ENCODE data around the gene CACYBP. TPM values are rescaled to one million over a fixed set of nuclear protein-coding genes. Genes with fewer than 3 reads are reported as not detected.

CACYBP gene, protein sequence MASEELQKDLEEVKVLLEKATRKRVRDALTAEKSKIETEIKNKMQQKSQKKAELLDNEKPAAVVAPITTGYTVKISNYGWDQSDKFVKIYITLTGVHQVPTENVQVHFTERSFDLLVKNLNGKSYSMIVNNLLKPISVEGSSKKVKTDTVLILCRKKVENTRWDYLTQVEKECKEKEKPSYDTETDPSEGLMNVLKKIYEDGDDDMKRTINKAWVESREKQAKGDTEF
- 100 to 1,000 TPM; 288 to 331 (median 317) TPM for total RNA-seq

DNA sequence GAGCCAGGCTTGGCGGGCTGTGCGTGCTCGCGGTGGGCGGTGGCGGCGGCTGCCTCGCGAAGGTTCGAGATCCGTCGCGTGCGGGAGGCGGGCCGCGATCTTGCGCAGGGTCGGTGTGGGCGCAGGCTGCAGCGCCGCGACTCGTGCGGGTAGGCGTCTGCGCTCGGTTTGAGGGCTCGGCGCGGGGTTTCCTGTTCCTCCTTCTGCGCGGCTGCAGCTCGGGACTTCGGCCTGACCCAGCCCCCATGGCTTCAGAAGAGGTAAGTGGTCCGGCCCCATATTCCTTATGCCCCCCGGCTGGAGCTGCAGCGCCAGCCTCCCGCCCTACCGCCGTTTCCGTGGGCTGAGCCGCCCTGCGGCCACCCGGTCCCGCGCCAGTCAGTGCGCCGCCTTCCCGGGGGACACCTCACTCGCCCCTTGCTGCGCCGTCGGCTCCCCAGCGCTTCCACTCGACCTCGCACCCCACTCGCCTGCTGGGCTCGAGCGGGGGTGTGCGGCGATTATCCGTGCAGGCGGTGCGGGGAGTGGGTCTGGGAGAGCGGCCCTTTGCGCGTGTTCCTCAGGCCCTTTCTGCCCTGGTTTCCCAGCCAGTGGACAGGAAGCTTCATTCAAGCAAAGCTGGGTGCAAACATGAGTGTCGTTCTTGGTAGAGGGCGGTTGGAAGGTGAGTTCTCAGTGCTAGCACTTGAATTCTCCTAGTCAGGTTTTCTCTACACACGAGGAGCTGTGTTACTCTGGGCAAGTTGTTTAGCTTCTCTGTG, at the start of gene CACYBP:
Gene CACYBP (plus strand): TSS at position 12 of the 761 bp plus-strand sequence. CDS start 234 bp downstream, at position 246.
- H3K36me3 Mint-ChIP-seq (ENCODE audit: insufficient read depth), result peaks cover 16% of the 10 kb centered on the region
- peak; percentile 18 for DNase-seq

DNA sequence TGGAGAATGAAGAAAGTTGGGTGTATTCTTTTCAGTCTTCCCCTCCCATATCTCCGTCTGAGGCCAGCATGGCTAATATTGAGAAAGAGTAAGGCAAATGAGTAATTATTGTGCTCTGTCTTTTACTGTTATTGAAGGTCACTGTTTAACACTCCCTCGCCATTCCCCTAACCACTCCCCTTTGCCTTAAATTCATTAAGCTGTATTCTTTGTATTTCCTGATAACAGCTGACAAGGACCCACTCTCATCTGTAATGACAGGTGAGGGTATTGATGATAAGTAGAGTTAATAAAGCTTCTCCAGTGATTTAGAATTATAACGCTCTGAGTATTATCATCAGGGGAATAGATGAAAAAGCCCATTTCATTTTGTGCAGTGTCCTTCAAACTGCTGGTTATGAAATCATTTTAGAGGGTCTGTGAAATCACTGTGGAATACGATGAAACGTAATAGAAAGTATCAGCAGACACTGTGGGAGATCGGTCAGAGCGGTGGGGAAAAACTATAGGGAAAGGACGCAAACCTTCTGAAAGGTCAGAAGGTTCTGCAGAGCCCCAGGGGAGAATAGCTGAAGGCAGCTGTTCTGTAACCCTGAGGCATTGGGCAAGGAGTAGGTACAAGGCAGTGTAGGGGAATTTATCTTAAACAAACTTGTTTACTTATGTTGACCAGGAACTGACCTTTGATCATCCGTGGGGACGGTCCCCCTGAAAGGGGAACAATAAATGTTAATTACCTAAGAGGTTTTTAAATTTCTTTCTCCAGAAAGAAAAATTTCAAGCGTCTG, 46.3 kb upstream of the CACYBP start:
- Mint-ChIP-seq H3K9me3 (no peaks in the 10 kb centered on the region), H3K4me3 (no peak overlapping the region), H3K36me3 (ENCODE audit: insufficient read depth) (peaks cover 4% of the 10 kb centered on the region), H3K4me1 (ENCODE audit: low read depth) (peaks cover 36% of the 10 kb centered on the region), H3K27me3 (ENCODE audit: low read depth) (no peaks in the 10 kb centered on the region)
- DNase-seq (no peak), ATAC-seq (no peak)

More for the DNA sequence above, at the start of gene CACYBP:
- H3K27me3 Mint-ChIP-seq (ENCODE audit: low read depth), result no peaks in the 10 kb centered on the region
- H3K4me1 Mint-ChIP-seq (ENCODE audit: low read depth), result peaks cover 48% of the 10 kb centered on the region
- no peak within 1 kb of the TSS for H3K4me3 Mint-ChIP-seq
- no peaks in the 10 kb centered on the region for H3K9me3 Mint-ChIP-seq
- peak; percentile 0 for ATAC-seq

DNA sequence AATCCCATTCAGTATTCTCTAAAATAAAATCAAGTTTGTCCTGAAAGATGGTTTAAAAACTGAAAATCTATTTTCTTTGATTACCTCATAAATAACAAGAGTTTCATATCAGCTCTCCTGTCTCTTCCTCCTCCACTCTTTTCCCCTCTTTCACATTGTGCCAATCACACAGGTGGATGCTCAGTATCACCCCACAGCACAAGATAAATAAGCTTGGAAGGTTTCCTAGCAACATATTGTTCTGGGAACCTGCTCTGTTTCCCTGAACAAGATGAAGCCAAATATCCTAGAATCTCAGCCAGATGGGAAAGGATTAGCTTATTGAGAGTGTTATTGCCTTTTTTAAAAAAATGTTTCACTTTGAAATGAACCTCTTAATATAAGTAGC, 45.7 kb upstream of the CACYBP start:
- H3K4me1 Mint-ChIP-seq (ENCODE audit: low read depth), result peaks cover 40% of the 10 kb centered on the region
- H3K36me3 Mint-ChIP-seq (ENCODE audit: insufficient read depth), result peaks cover 5% of the 10 kb centered on the region
- no peak for DNase-seq
- no peak for ATAC-seq
- H3K9me3 Mint-ChIP-seq, result no peaks in the 10 kb centered on the region
- H3K27me3 Mint-ChIP-seq (ENCODE audit: low read depth), result no peaks in the 10 kb centered on the region
- H3K4me3 Mint-ChIP-seq, result no peak overlapping the region

DNA sequence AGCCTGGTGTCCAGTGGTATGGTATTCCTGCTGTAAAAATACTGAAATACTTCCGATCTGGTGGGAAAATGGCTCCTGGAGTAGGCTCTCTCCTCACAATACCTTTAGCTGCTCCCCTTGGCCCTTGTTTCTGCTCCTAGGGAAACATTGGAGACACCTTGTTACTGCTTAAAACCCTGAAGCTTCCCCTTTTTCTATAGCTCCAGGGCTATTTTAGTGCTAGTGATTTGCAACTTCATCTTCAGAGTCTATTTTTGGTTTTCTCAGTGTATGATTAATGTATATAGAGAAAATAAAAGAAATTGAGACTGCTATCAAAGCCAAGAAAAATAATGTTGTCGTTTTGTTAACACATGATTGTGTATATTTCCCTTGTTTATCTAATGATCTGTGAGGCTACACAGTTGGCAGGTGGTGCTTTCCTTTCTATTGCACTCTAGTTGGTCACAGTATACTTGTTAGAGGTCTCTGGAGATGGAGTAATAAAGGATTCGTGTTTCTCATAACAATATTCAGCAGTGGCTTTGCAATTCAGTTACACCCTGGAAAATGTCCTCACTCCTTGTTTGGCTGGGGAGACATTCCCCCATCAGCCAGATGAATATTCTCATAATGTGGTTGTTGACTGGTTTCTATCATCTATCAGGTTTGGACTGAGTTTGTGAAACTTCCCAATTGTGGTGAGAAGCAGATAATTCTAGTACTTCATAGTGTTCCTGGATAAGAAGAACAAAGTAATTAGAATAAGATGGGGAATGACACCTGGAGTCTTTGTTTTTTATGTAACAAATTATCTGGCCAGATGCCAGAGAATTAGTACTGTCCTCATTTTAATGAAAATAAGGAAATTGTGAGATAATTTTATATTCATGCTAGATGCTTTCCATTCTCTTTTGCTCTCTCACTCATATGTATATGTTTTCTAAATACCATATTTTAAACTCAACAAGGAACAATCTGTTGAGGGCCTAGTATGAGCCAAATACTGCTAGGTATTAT, 44.8 kb upstream of the CACYBP start:
- peaks cover 5% of the 10 kb centered on the region for H3K36me3 Mint-ChIP-seq (ENCODE audit: insufficient read depth)
- no peak overlapping the region for H3K4me3 Mint-ChIP-seq
- DNase-seq, result no peak
- no peaks in the 10 kb centered on the region for H3K9me3 Mint-ChIP-seq
- peaks cover 38% of the 10 kb centered on the region for H3K4me1 Mint-ChIP-seq (ENCODE audit: low read depth)
- H3K27me3 Mint-ChIP-seq (ENCODE audit: low read depth), result no peaks in the 10 kb centered on the region
- ATAC-seq, result no peak

DNA sequence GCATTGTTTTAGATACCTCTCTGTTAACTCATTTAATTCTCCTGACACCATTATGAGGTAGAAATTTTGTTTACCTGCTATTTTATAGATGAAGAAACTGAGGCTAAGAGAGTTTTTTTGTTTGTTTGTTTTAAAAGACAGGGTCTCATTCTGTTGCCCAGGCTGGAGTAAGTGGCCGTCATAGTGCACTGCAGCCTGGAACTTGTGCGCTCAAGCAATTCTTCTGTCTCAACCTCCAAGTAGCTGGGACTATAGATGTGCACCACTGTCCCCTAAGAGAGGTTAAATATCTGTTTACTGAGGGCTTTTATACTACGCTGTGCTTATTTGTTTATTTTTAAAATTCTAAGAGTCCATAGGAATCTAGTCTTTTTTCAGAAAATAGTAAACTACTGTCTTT, 43.7 kb upstream of the CACYBP start:
- H3K4me1 Mint-ChIP-seq (ENCODE audit: low read depth), result peaks cover 39% of the 10 kb centered on the region
- H3K27me3 Mint-ChIP-seq (ENCODE audit: low read depth), result no peaks in the 10 kb centered on the region
- peaks cover 5% of the 10 kb centered on the region for H3K36me3 Mint-ChIP-seq (ENCODE audit: insufficient read depth)
- no peaks in the 10 kb centered on the region for H3K9me3 Mint-ChIP-seq
- H3K4me3 Mint-ChIP-seq, result no peak overlapping the region
- ATAC-seq (no peak), DNase-seq (no peak)

DNA sequence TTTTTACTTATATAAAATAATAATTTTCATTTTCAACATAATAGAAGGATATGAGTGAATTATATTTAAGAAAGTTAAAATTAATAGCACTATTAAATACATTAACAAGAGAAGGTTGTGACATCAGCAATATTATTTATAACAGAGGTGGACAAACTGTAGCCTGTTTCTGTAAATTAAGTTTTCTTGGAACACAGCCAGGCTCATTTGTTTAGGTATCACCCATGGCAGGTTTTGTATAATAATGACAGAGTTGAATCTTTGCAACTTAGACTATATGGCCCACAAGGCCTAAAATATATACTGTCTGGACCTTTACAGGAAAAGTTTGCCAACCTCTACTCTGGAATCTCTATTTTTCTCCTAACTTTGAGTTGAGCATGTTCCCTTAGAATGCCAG, 42.8 kb upstream of the CACYBP start:
- Mint-ChIP-seq H3K4me1 (ENCODE audit: low read depth) (peaks cover 39% of the 10 kb centered on the region), H3K27me3 (ENCODE audit: low read depth) (no peaks in the 10 kb centered on the region), H3K36me3 (ENCODE audit: insufficient read depth) (peaks cover 5% of the 10 kb centered on the region), H3K9me3 (no peaks in the 10 kb centered on the region), H3K4me3 (no peak overlapping the region)
- ATAC-seq (no peak), DNase-seq (no peak)

DNA sequence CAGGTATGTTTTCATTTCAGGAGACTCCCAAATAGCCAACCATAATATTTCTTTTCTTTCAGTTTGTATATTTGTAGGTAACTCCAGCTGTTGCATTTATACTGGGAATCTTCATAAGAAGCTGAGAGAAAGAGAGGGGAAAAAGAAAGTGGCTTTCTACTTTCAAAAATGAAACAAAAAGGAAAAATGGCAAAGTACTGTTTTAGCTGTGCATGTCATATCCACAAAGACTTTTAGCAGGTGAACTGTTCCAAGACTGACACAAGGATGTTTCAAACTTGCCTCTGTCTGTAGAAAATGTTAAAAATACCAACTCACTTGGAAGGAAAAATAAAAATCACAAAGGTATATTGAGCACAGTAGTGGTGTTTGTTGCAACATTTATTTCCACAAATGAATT, 41.9 kb upstream of the CACYBP start:
- peaks cover 5% of the 10 kb centered on the region for H3K36me3 Mint-ChIP-seq (ENCODE audit: insufficient read depth)
- no peak for DNase-seq

DNA sequence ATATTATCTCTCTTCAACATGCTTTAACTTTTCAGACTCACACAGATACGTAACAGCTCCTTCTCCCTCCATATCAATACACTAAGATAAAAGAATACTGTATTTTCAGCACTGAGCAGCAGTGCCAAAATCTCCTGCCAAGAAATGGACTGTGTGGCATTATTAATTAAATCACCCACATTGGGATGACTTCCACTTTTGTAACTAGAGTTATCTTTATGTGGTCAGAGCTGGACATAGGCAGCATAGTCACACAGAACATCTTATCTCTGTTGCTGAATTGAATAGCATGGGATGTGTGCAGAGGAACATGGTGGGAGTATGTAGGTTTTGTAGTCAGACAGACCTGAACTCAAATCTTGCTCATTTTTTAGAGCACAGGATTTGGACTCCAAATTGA, 41.4 kb upstream of the CACYBP start:
- Mint-ChIP-seq H3K4me1 (ENCODE audit: low read depth) (peaks cover 41% of the 10 kb centered on the region), H3K4me3 (no peak overlapping the region), H3K36me3 (ENCODE audit: insufficient read depth) (peaks cover 5% of the 10 kb centered on the region), H3K27me3 (ENCODE audit: low read depth) (no peaks in the 10 kb centered on the region), H3K9me3 (no peaks in the 10 kb centered on the region)
- ATAC-seq (no peak), DNase-seq (no peak)

More for the DNA sequence above, 41.9 kb upstream of the CACYBP start:
- Mint-ChIP-seq H3K4me1 (ENCODE audit: low read depth) (peaks cover 39% of the 10 kb centered on the region), H3K9me3 (no peaks in the 10 kb centered on the region), H3K4me3 (no peak overlapping the region), H3K27me3 (ENCODE audit: low read depth) (no peaks in the 10 kb centered on the region)
- peak; percentile 58 to 59 for ATAC-seq

DNA sequence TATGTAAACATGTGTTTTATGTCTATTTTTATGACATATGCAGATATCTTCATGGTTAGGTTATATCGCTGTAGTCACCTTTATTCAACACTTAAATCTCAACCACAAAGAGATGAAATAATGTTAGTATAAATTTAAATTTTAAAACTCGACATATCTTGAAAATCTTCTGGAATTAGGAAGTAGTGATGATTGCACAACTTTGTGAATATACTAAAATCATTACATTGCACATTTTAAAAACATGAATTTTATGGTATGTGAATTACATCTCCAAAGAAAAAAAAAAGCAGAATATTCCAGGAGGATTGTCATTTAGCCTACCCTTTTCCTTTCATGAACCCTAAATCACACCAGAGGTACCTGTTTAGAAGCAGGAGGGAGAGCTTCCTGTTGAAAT, 39.4 kb upstream of the CACYBP start:
- Mint-ChIP-seq H3K4me3 (no peak overlapping the region), H3K27me3 (ENCODE audit: low read depth) (no peaks in the 10 kb centered on the region), H3K36me3 (ENCODE audit: insufficient read depth) (peaks cover 5% of the 10 kb centered on the region), H3K4me1 (ENCODE audit: low read depth) (peaks cover 43% of the 10 kb centered on the region), H3K9me3 (no peaks in the 10 kb centered on the region)
- DNase-seq, result no peak
- no peak for ATAC-seq

DNA sequence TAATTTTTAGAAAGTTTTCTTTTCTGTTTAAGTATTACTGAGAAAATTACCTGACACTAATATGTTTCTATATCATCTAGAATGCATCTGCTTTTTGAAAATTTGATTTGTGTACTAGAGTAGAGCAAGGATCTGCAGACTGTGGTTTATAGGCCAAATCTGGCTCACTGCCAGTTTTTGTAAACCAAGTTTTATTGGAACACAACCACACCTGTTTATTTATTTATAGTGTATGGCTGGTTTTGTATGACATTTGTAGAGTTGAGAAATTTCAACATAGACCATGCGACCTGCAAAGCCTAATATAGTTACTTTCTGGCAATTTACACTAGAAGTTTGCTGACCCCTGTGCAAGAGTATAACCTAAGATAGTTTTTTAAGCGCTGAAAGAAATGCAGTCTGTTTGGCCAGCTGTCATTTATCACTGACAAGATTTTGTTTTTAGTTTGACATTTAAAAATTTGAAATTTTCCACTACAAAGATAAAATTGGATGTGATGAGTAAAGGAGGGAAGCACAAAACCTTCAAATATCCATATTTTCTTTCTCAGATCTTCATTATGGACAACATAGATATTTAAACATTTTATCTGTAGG, 36.1 kb upstream of the CACYBP start:
- H3K9me3 Mint-ChIP-seq, result no peaks in the 10 kb centered on the region
- no peaks in the 10 kb centered on the region for H3K27me3 Mint-ChIP-seq (ENCODE audit: low read depth)
- no peaks in the 10 kb centered on the region for H3K36me3 Mint-ChIP-seq (ENCODE audit: insufficient read depth)
- DNase-seq (no peak), ATAC-seq (no peak)
- no peak overlapping the region for H3K4me3 Mint-ChIP-seq
- peaks cover 54% of the 10 kb centered on the region for H3K4me1 Mint-ChIP-seq (ENCODE audit: low read depth)

DNA sequence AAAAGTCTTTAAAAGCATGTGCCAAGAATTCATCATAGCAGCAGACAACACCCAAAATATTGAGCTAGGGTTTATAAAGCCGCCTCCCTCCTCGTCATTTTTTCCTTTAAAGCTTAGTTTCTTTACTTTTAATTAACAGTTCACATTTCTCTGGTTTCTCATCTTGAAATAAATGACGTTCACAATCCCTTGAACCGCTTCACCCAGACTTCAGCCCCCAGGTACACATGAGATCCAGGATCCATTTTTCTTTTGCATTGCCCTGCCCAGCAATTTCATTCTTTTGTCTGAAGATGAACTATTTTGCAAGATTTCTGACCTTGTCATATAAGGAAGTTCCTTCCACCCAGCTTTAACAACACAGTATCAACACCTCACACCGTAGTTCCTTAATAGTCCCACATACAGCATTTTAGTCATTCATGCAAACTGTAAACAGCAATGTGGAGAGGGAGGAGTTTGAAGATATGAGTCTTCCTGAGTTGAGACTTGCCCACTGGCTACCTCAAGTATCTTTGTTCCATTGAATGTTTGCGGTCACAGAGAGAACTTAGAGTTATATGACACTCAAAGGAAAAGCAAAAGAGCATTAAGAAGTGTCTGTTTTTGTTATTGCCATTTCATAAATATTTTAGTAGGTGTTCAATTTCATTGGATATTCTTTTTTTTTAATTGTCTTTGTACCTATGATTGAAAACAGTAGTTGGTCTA, 35.3 kb upstream of the CACYBP start:
- H3K9me3 Mint-ChIP-seq, result no peaks in the 10 kb centered on the region
- H3K4me3 Mint-ChIP-seq, result peak overlapping the region; percentile 83
- no peaks in the 10 kb centered on the region for H3K27me3 Mint-ChIP-seq (ENCODE audit: low read depth)
- DNase-seq (no peak), ATAC-seq (peak; percentile 85 to 86)
- H3K36me3 Mint-ChIP-seq (ENCODE audit: insufficient read depth), result no peaks in the 10 kb centered on the region
- H3K4me1 Mint-ChIP-seq (ENCODE audit: low read depth), result peaks cover 59% of the 10 kb centered on the region

DNA sequence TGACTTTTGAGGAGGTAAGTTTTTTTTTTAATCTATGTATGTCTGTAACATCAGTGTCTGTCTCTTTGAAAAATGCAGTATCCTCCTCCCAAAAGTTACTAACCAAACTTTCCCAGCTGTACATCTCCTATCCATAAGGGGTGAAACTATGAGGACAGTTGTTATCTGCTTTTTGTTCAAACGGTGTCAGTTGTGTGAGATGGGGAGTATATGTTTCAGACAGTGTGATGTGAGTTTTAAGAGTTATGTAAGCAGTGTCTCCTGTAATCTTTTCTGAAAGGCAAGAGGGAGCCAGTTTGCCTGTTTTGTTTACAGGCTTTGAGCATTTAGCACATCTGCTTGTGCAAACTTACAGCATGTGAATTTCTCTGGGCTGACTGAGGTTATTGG, 34.8 kb upstream of the CACYBP start:
- peaks cover 3% of the 10 kb centered on the region for H3K36me3 Mint-ChIP-seq (ENCODE audit: insufficient read depth)
- peaks cover 64% of the 10 kb centered on the region for H3K4me1 Mint-ChIP-seq (ENCODE audit: low read depth)
- H3K9me3 Mint-ChIP-seq, result no peaks in the 10 kb centered on the region
- no peak for DNase-seq
- peak overlapping the region; percentile 83 for H3K4me3 Mint-ChIP-seq
- H3K27me3 Mint-ChIP-seq (ENCODE audit: low read depth), result no peaks in the 10 kb centered on the region
- ATAC-seq, result peak; percentile 29 to 35
